Measurements from ENCODE around the gene PROCA1.

PROCA1 gene

DNA sequence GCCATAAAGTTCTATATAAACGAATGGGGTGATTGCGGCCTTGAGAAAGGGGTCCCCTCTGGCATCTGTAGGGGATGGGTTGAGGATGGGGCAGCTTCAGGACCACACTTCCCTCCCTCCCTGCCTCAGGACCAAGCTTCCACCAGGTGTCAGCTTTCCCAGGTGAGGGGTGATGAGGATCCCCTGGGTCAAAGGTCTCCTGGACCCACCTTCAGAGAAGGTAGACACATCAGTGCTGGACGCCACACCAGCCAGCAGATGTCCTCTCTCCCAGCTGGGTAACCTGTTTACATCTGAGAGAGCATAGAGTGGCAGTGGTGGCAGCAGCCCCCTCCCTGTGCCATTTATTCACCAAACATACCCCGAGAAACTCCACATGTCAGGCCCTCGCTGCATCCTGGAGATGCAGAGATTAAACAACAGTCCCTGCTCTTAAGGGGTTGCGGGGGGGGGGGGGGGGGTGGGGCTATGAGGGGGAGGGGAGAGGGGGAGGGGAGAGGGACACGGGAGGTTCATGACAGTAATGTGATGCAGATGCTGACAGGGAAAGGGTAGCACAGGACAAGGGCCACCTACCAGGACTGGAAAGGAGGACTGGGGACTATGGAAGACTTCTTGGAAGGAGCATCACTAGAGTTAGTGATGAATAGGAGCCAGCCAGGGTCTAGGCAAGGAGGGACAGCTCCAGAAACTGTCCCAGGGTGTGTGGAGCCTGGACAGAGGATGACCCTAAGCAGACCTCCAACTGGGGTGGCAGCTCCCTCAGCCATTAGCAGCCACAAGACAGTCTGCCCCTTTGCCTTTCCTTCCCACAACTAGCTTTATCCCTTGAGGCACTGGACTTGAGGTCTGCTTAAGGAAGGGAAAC lies 5.0 kb downstream of the PROCA1 start:
- Histone ChIP-seq H3K27me3 (ENCODE audit: control insufficient read depth, insufficient read depth, low read length) (no peaks in the 10 kb centered on the region), H3K36me3 (ENCODE audit: control insufficient read depth, insufficient read depth, low read length) (peaks cover 34% of the 10 kb centered on the region), H3K4me3 (ENCODE audit: low read depth, low read length) (no peak overlapping the region), H3K9ac (ENCODE audit: low read depth, low read length) (peak overlapping the region; percentile 24), H3K9me3 (ENCODE audit: control insufficient read depth, insufficient read depth, low read length) (no peaks in the 10 kb centered on the region), H3K4me1 (ENCODE audit: control insufficient read depth, insufficient read depth, low read length) (peaks cover 3% of the 10 kb centered on the region)

DNA sequence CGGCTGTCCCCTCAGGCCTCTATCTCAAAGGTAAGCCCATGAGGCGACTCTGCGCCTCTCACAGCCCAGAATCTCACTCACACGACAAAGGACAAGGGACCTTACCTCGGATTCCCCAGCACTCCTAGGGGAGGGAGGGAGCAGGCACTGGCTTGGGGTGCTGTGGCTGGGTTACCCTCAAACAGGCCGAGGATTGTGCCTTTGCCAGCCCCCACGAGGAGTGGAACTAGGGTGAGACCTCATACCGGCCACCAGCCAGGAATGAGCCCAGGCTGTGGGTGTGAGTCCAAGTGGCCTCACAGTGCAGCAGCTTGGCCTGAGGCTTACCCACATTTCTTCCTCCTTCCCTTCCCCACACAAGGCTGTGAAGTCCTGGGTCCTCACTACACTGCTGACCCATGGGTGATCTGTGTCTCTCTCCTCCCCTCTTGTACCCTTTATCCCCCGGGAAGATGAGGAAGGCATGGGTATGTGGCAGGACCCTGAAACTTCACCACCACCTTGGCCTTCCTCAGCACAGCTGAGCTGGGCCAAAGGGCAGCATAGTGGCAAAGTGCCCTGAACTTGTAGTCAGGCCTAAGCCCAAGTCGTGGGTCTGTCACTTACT lies 5.9 kb downstream of the PROCA1 start:
- Histone ChIP-seq H3K36me3 (ENCODE audit: control insufficient read depth, insufficient read depth, low read length) (peaks cover 43% of the 10 kb centered on the region), H3K9ac (ENCODE audit: low read depth, low read length) (no peak overlapping the region), H3K27me3 (ENCODE audit: control insufficient read depth, insufficient read depth, low read length) (no peaks in the 10 kb centered on the region), H3K4me3 (ENCODE audit: low read depth, low read length) (no peak overlapping the region), H3K4me1 (ENCODE audit: control insufficient read depth, insufficient read depth, low read length) (peaks cover 3% of the 10 kb centered on the region), H3K9me3 (ENCODE audit: control insufficient read depth, insufficient read depth, low read length) (no peaks in the 10 kb centered on the region)

DNA sequence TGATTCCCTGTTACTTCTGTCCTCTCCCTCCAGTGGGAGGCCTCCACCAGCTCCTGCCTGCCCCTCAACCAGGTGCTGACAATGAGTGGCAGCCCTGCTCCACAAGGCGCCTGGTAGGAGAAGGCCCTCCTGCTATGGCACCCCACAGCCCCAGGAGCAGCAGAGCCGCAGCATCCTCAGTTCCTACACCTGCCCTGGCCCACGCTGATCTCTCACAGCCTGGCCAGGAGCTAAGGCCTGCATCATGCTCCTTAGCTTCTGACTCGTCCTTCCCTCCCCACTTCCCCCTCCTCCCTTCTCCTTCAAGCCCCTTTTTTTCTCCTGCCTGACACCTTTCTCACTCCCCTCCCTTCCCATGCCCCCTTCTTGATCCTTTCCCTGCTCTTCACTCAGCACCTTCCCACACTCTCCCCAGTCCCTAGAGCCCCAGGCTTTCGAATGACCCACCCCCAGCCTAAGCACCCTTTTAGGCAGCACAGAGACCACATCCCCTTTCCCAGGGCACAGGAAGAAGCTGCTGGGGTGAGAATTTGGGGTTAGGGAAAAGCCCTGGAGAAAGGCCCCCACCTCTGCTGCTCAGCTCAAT lies 6.5 kb downstream of the PROCA1 start:
- Histone ChIP-seq H3K9me3 (ENCODE audit: control insufficient read depth, insufficient read depth, low read length) (no peaks in the 10 kb centered on the region), H3K36me3 (ENCODE audit: control insufficient read depth, insufficient read depth, low read length) (peaks cover 50% of the 10 kb centered on the region), H3K9ac (ENCODE audit: low read depth, low read length) (no peak overlapping the region), H3K4me1 (ENCODE audit: control insufficient read depth, insufficient read depth, low read length) (peaks cover 3% of the 10 kb centered on the region), H3K4me3 (ENCODE audit: low read depth, low read length) (no peak overlapping the region), H3K27me3 (ENCODE audit: control insufficient read depth, insufficient read depth, low read length) (no peaks in the 10 kb centered on the region)

GRCh38 chr17:28704219-28704858 lies 7.3 kb downstream of the PROCA1 start:
- Histone ChIP-seq H3K4me3 (ENCODE audit: low read depth, low read length) (no peak overlapping the region), H3K4me1 (ENCODE audit: control insufficient read depth, insufficient read depth, low read length) (peaks cover 3% of the 10 kb centered on the region), H3K36me3 (ENCODE audit: control insufficient read depth, insufficient read depth, low read length) (peaks cover 58% of the 10 kb centered on the region), H3K9me3 (ENCODE audit: control insufficient read depth, insufficient read depth, low read length) (no peaks in the 10 kb centered on the region), H3K9ac (ENCODE audit: low read depth, low read length) (no peak overlapping the region), H3K27me3 (ENCODE audit: control insufficient read depth, insufficient read depth, low read length) (no peaks in the 10 kb centered on the region)

DNA sequence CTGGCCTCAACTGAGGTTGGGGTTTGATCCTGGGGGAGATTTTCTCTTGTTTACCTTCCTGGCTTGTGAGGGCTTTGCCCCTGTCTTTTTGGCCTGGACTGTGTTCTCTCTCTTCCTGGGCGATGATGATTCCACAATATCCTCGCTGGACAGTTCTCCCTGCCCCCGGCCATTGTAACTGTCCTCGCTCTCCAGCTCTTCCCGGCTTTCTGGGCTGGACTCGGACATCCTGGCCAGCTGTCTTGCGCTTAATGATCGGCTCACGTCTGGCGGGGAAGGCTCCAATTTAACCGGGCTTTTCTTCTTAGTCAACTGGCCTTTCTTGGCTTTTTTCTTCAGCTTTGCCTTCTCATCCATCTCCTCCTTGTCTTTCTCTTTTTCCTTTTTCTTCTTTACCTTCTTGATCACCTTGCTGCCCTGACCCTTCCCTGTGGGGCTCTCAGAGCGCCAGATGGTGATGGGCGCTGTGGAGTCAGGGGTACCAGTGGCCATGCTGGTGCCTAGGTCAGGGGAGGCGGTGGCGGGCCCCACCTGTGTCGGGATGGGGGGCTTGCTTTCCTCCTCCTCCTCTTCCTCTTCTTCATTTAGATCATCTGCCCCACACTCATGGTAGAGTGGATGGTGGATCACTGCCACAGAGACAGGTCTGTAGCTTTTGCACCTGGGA lies 8.0 kb downstream of the PROCA1 start:
- Histone ChIP-seq H3K9me3 (ENCODE audit: control insufficient read depth, insufficient read depth, low read length) (no peaks in the 10 kb centered on the region), H3K27me3 (ENCODE audit: control insufficient read depth, insufficient read depth, low read length) (no peaks in the 10 kb centered on the region), H3K4me3 (ENCODE audit: low read depth, low read length) (no peak overlapping the region), H3K9ac (ENCODE audit: low read depth, low read length) (no peak overlapping the region), H3K4me1 (ENCODE audit: control insufficient read depth, insufficient read depth, low read length) (peaks cover 3% of the 10 kb centered on the region), H3K36me3 (ENCODE audit: control insufficient read depth, insufficient read depth, low read length) (peaks cover 64% of the 10 kb centered on the region)

- Histone ChIP-seq H3K9ac (ENCODE audit: low read depth, low read length) (no peak overlapping the region), H3K27me3 (ENCODE audit: control insufficient read depth, insufficient read depth, low read length) (no peaks in the 10 kb centered on the region), H3K36me3 (ENCODE audit: control insufficient read depth, insufficient read depth, low read length) (peaks cover 73% of the 10 kb centered on the region), H3K4me3 (ENCODE audit: low read depth, low read length) (no peak overlapping the region), H3K4me1 (ENCODE audit: control insufficient read depth, insufficient read depth, low read length) (peaks cover 3% of the 10 kb centered on the region), H3K9me3 (ENCODE audit: control insufficient read depth, insufficient read depth, low read length) (no peaks in the 10 kb centered on the region)
Measured at GRCh38 chr17:28702752-28703150, 8.9 kb downstream of the PROCA1 start.

DNA sequence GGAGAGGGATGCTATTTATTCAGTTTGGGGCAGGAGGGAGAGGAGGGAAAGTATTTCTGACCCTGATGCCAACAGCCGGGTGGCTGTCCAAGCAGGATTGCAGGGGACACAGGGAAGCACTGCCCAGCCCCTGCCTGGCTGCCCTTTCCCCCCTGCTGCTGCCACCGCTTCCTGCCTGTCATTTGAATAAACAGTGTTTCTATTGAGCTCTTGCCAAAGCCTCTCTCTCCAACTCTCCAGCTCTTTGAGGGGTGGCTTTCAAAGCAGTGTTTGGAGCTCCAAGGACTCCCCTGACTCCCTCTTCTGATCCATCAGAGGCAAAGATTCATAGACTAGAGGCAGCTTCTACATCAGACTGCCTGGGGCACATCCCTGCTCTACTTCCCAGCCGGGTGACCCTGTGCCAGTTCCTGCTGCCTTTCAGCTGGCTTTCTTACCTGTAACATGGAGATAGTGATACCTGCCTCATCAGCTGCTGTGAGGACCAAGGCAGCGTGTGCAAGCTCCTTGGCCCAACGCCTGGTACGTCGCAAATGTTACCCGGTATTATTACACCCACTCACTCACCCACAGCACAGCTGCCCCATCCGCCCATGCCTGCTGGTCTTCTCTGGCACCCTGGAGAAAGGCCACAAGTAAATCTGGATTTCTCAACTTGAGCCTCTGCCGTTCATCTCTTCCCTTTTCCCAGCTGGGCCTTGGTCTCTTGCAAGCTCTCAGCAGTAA lies 9.5 kb downstream of the PROCA1 start:
- Histone ChIP-seq H3K27me3 (ENCODE audit: control insufficient read depth, insufficient read depth, low read length) (no peaks in the 10 kb centered on the region), H3K9me3 (ENCODE audit: control insufficient read depth, insufficient read depth, low read length) (no peaks in the 10 kb centered on the region), H3K4me1 (ENCODE audit: control insufficient read depth, insufficient read depth, low read length) (peaks cover 3% of the 10 kb centered on the region), H3K9ac (ENCODE audit: low read depth, low read length) (no peak overlapping the region), H3K36me3 (ENCODE audit: control insufficient read depth, insufficient read depth, low read length) (peaks cover 79% of the 10 kb centered on the region), H3K4me3 (ENCODE audit: low read depth, low read length) (no peak overlapping the region)

DNA sequence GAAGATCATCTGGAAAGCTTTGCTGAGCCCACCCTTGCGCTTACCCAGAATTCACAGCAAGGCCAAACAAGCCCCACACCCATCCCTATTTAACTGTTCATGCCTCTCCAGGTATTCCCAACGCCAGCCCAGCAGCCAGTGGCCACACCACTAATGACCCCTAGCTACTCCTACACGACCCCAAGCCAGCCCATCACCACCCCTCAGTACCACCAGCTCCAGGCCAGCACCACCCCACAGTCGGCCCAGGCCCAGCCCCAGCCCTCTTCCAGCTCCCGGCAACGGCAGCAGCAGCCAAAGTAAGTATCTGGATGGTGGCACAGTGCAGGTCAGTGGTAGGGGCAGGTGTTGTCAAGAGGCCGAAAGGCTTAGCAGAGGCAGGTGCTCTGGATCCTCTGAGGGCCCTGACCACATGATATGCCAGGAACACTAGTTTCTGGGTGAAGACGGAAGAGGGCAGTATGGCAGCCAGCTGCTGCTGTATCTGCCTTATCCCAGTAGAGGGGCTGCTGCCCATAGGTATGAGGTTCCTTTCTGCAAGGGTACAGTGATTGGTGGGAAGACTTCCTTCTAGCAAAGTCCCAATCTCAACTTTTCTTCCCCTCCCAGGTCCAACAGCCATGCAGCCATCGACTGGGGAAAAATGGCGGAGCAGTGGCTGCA lies 10.7 kb downstream of the PROCA1 start:
- Histone ChIP-seq H3K9ac (ENCODE audit: low read depth, low read length) (no peak overlapping the region), H3K4me3 (ENCODE audit: low read depth, low read length) (no peak overlapping the region), H3K4me1 (ENCODE audit: control insufficient read depth, insufficient read depth, low read length) (no peaks in the 10 kb centered on the region), H3K27me3 (ENCODE audit: control insufficient read depth, insufficient read depth, low read length) (no peaks in the 10 kb centered on the region), H3K36me3 (ENCODE audit: control insufficient read depth, insufficient read depth, low read length) (peaks cover 91% of the 10 kb centered on the region), H3K9me3 (ENCODE audit: control insufficient read depth, insufficient read depth, low read length) (no peaks in the 10 kb centered on the region)

DNA sequence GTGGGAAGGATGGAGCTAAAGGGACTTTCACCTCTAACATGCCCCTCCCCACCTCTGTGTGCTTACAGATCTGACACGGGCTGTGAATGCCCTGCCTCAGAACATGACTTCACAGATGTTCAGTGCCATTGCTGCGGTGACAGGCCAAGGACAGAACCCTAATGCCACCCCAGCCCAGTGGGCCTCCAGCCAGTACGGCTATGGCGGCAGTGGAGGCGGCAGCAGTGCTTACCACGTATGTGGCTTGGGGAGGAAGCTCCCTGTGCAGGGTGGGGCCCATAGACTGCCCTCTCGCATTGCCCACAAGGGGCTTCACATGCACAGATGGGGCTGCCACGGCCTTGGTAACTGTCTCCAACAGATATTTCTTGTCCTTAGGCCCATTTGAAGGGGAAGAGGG lies 11.4 kb downstream of the PROCA1 start:
- H3K9me3 ChIP-seq (ENCODE audit: control insufficient read depth, insufficient read depth, low read length) = no peaks in the 10 kb centered on the region
- no peak overlapping the region for H3K4me3 ChIP-seq (ENCODE audit: low read depth, low read length)
- no peaks in the 10 kb centered on the region for H3K4me1 ChIP-seq (ENCODE audit: control insufficient read depth, insufficient read depth, low read length)
- H3K9ac ChIP-seq (ENCODE audit: low read depth, low read length) = no peak overlapping the region
- no peaks in the 10 kb centered on the region for H3K27me3 ChIP-seq (ENCODE audit: control insufficient read depth, insufficient read depth, low read length)
- H3K36me3 ChIP-seq (ENCODE audit: control insufficient read depth, insufficient read depth, low read length) = peaks cover 91% of the 10 kb centered on the region

- H3K4me1 ChIP-seq (ENCODE audit: control insufficient read depth, insufficient read depth, low read length) = no peaks in the 10 kb centered on the region
Measured at GRCh38 chr17:28698253-28698941, 13.3 kb downstream of the PROCA1 start.

More at GRCh38 chr17:28698253-28698941, 13.3 kb downstream of the PROCA1 start:
- Histone ChIP-seq H3K9me3 (ENCODE audit: control insufficient read depth, insufficient read depth, low read length) (no peaks in the 10 kb centered on the region), H3K4me3 (ENCODE audit: low read depth, low read length) (no peak overlapping the region), H3K9ac (ENCODE audit: low read depth, low read length) (no peak overlapping the region), H3K27me3 (ENCODE audit: control insufficient read depth, insufficient read depth, low read length) (no peaks in the 10 kb centered on the region), H3K36me3 (ENCODE audit: control insufficient read depth, insufficient read depth, low read length) (peaks cover 86% of the 10 kb centered on the region)

All from iPS-15b (cell line).